HepG2 (cell line): Measurements from ENCODE around the gene AHSA1. TPM values are rescaled to one million over a fixed set of nuclear protein-coding genes. Genes with fewer than 3 reads are reported as not detected.

Experiments
- ATAC-seq: fragments of 200-7000 bp; cut with Tn5 transposase; 3 replicates; pipeline ENCODE4 v1.9.1; 2020; ENCODE audit warnings: mild to moderate bottlenecking, moderate library complexity
- BruUV-seq: library from RNA; stranded (reverse); fragments of 400-500 nt; replicated peaks from 2 replicates; lab custom pipeline; 2021; lab: Mats Ljungman, UMichigan
- CTCF ChIA-PET: fragments of 300-600 bp; formaldehyde crosslinking; extraction: SDS; loops from one replicate; lab custom pipeline; 2021; ENCODE audit warnings: low total read pairs, inconsistent platforms, low intra/inter-chr PET ratio; lab: Yijun Ruan, JAX
- POLR2A ChIA-PET: fragments of 350-600 bp; sonication (Branson Sonifier 250); formaldehyde crosslinking; loops from one replicate; lab custom pipeline; 2020; ENCODE audit warnings: antibody characterized with exemption, inconsistent platforms; lab: Yijun Ruan, JAX
- DNase-seq: peaks from one replicate; pipeline ENCODE4 v3.0.0-alpha.2; 2015; ENCODE audit warnings: low spot score
- FAIRE-seq: peaks from 3 replicates; lab custom pipeline; 2011; peaks lifted over from hg19 to GRCh38; lab: Jason Lieb, UNC
- H2AFZ ChIP-seq: one replicate; pipeline ENCODE4 v1.6.1; 2011; ENCODE audit warnings: low read length, inconsistent platforms
- H3K27ac ChIP-seq: fragments of 300-600 bp; 3 replicates; pipeline ENCODE4 v1.8.0; 2011; ENCODE audit warnings: mixed run types, mild to moderate bottlenecking, mixed read lengths, low read length, inconsistent platforms; ENCODE audit not compliant: insufficient read depth; ENCODE audit errors: extremely low read length
- H3K27me3 ChIP-seq, 2 experiments: fragments of 200-600 bp in 1 of 2; 2 replicates in 1 of 2; 3 replicates in 1 of 2; pipeline versions ENCODE4 v1.6.0 to v1.8.0; 2011; ENCODE audit warnings: low read length in 2 of 2, mild to moderate bottlenecking in 2 of 2, moderate library complexity in 2 of 2, inconsistent platforms in 1 of 2; ENCODE audit not compliant: insufficient read depth in 2 of 2, control insufficient read depth in 1 of 2
- H3K36me3 ChIP-seq, 2 experiments: fragments of 200-600 bp in 1 of 2; replicated peaks in 1 of 2; 2 replicates in 1 of 2; 3 replicates in 1 of 2; pipeline versions ENCODE4 v1.5.1 to v1.8.0; 2011; ENCODE audit warnings: low read length in 2 of 2, inconsistent platforms in 1 of 2; ENCODE audit not compliant: insufficient read depth in 2 of 2, control insufficient read depth in 1 of 2
- H3K4me1 ChIP-seq: 2 replicates; pipeline ENCODE4 v1.5.1; 2012; ENCODE audit warnings: low read length, inconsistent platforms; ENCODE audit not compliant: insufficient read depth
- H3K4me2 ChIP-seq: 2 replicates; pipeline ENCODE4 v1.6.0; 2011; ENCODE audit warnings: low read depth, low read length, inconsistent platforms
- H3K4me3 ChIP-seq, 3 experiments: fragments of 200-600 bp in 1 of 3; sonication (generic), shearing (Covaris generic) in 1 of 3; replicated peaks in 1 of 3; 2 replicates each; pipeline ENCODE4 v1.5.1; 2011 to 2016; ENCODE audit warnings: low read length in 3 of 3, inconsistent platforms in 2 of 3, low read depth in 2 of 3, mild to moderate bottlenecking in 2 of 3, control low read depth in 1 of 3, mixed read lengths in 1 of 3; ENCODE audit not compliant: insufficient read depth in 1 of 3
- H3K79me2 ChIP-seq: one replicate; pipeline ENCODE4 v1.6.1; 2011; ENCODE audit warnings: low read length, inconsistent platforms; ENCODE audit not compliant: insufficient read depth
- H3K9ac ChIP-seq: 2 replicates; pipeline ENCODE4 v1.6.0; 2011; ENCODE audit warnings: mild to moderate bottlenecking, low read depth, low read length, inconsistent platforms; ENCODE audit not compliant: insufficient read depth
- H3K9me3 ChIP-seq: 2 replicates; pipeline ENCODE4 v1.5.1; 2012; ENCODE audit warnings: mild to moderate bottlenecking, low read length
- H4K20me1 ChIP-seq: 2 replicates; pipeline ENCODE4 v1.6.0; 2011; ENCODE audit warnings: inconsistent platforms, mild to moderate bottlenecking, low read length, moderate library complexity; ENCODE audit not compliant: insufficient read depth
- FUBP1 ChIP-seq: sonication (generic); formaldehyde crosslinking; IDR thresholded peaks from 2 replicates; pipeline ENCODE4 v1.5.1; 2020; ENCODE audit warnings: missing genetic modification reagents, mild to moderate bottlenecking, borderline replicate concordance
- HIC2 ChIP-seq: sonication (generic); formaldehyde crosslinking; IDR thresholded peaks from 2 replicates; pipeline ENCODE4 v1.9.0; 2022; ENCODE audit warnings: low read depth, missing genetic modification reagents
- HNRNPK ChIP-seq: fragments of 200-400 bp; formaldehyde crosslinking; IDR thresholded peaks from 2 replicates; pipeline ENCODE4 v1.6.1; 2018; ENCODE audit warnings: low read length, low read depth, moderate library complexity, mild to moderate bottlenecking; ENCODE audit not compliant: poor library complexity, severe bottlenecking
- NR2F1 ChIP-seq, 2 experiments: fragments of 450-650 bp in 1 of 2; formaldehyde crosslinking in 1 of 2; IDR thresholded peaks; 2 replicates each; pipeline versions ENCODE4 v1.5.0 to v1.6.1; 2016 to 2020; ENCODE audit warnings: mild to moderate bottlenecking in 1 of 2, missing compliant biosample characterization in 1 of 2, missing genetic modification reagents in 1 of 2, moderate library complexity in 1 of 2
- PAXIP1 ChIP-seq: sonication (generic); formaldehyde crosslinking; conservative IDR thresholded peaks from 2 replicates; pipeline ENCODE4 v1.4.0; 2020; ENCODE audit warnings: mild to moderate bottlenecking, missing genetic modification reagents, moderate library complexity
- RXRB ChIP-seq: IDR thresholded peaks from 2 replicates; pipeline ENCODE4 v1.6.1; 2016; ENCODE audit warnings: borderline replicate concordance, missing genetic modification reagents, missing compliant biosample characterization
- SALL1 ChIP-seq: sonication (generic); formaldehyde crosslinking; IDR thresholded peaks from 2 replicates; pipeline ENCODE4 v1.8.0; 2022; ENCODE audit warnings: mild to moderate bottlenecking, missing genetic modification reagents
- SNAPC5 ChIP-seq: sonication (generic); formaldehyde crosslinking; IDR thresholded peaks from 2 replicates; pipeline ENCODE4 v1.8.1; 2023; ENCODE audit warnings: mild to moderate bottlenecking, missing genetic modification reagents, borderline replicate concordance
- WGBS: methylation state at CpG from one replicate; pipeline ENCODE4 v1.1.6; 2017; ENCODE audit warnings: low lambda C conversion rate; 5-methylcytosine and 5-hydroxymethylcytosine counted together
- in situ Hi-C: cut with HindIII; loops from 2 replicates; pipeline ENCODE4 v1.10.0; 2017; ENCODE audit warnings: low pct_unique_long_range_greater_than_20kb; ENCODE audit not compliant: extremely low pct_ligation_motif_present
- intact Hi-C: fragments of 100-400 bp; cut with micrococcal nuclease; formaldehyde crosslinking; loops from one replicate; pipeline ENCODE4 v1.10.0; 2022; ENCODE audit not compliant: unreplicated experiment
- polyA plus RNA-seq, 8 experiments: library from polyadenylated mRNA; depleted of rRNA in 3 of 8; stranded (reverse) in 7 of 8; unstranded in 1 of 8; fragments of >200 nt; fragmentation: Illumina TruSeq in 4 of 8; extraction: Trizol in 4 of 8; gene quantifications; 2 replicates each; pipeline versions ENCODE4 v1.2.1 to v1.2.3, GENCODE V29; 2011 to 2016; ENCODE audit warnings: low read depth in 4 of 8, missing spikeins in 1 of 8, mixed read lengths in 1 of 8; ENCODE audit not compliant: insufficient read depth in 1 of 8
- total RNA-seq, 5 experiments: library from RNA; depleted of rRNA; stranded (reverse); fragments of >200 nt; fragmentation: Illumina TruSeq; extraction: Trizol; gene quantifications; 2 replicates each; pipeline ENCODE4 v1.2.3, GENCODE V29; 2016; ENCODE audit warnings: low read depth in 1 of 5
- TF ChIP-seq, protein P1 (sequence below): sonication (generic); formaldehyde crosslinking; IDR thresholded peaks from 2 replicates; pipeline ENCODE4 v1.8.0; 2023; ENCODE audit warnings: mild to moderate bottlenecking, missing genetic modification reagents
- TF ChIP-seq, protein P2 (sequence below): fragments of 450-650 bp; IDR thresholded peaks from 2 replicates; pipeline ENCODE4 v1.6.1; 2016

AHSA1 gene
- total and polyA plus RNA-seq, 2 of the 13 experiments (the other 11 are each of a cell fraction or from before 2014, with no cell fraction given), result 113 to 241 TPM

GRCh38 chr14:77508249-77508648, 50.4 kb downstream of the AHSA1 start:
- peak overlapping the region; percentile 62 for H3K27ac ChIP-seq
- H3K79me2 ChIP-seq, result no peaks in the 10 kb centered on the region
- peak; percentile 91 for DNase-seq
- peaks cover 4 to 16% of the 10 kb centered on the region in 2 experiments; a peak in 3 of 5 replicates for H3K36me3 ChIP-seq
- H3K9me3 ChIP-seq, result no peaks in the 10 kb centered on the region
- H3K9ac ChIP-seq, result 0 out of 2 replicates have a peak overlapping the region, but pooled peaks have one; percentile 19
- ChIA-PET POLR2A (interaction anchor here (1.0 to 2.9 kb wide), 4 partner anchors 9 to 51 kb away, joined by 6 to 22 read pairs (median 6); partner anchors contain the start of genes ISM2 and VIPAS39), CTCF (no interaction called here)
- 22% methylated on average over 4 of the region's 4 CpGs for WGBS
- peak; percentile 88 for ATAC-seq
- 0 out of 2 replicates have a peak overlapping the region, but pooled peaks have one; percentile 5 for H3K4me2 ChIP-seq
- BruUV-seq, result no TSS peak
- peak; percentile 36 for FAIRE-seq
- H3K27me3 ChIP-seq, result no peaks in the 10 kb centered on the region
- no peaks in the 10 kb centered on the region for H4K20me1 ChIP-seq
- intact Hi-C loops (no loop called here), in situ Hi-C loops (no loop called here)
- no peak overlapping the region for H3K4me3 ChIP-seq
- H3K4me1 ChIP-seq, result peaks cover 44% of the 10 kb centered on the region
- H2AFZ ChIP-seq, result no peak overlapping the region
- TF ChIP-seq, protein P1, sequence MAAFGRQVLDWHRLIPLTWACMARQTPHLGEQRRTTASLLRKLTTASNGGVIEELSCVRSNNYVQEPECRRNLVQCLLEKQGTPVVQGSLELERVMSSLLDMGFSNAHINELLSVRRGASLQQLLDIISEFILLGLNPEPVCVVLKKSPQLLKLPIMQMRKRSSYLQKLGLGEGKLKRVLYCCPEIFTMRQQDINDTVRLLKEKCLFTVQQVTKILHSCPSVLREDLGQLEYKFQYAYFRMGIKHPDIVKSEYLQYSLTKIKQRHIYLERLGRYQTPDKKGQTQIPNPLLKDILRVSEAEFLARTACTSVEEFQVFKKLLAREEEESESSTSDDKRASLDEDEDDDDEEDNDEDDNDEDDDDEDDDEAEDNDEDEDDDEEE (CRISPR knock-in tag), result no peak
- TF ChIP-seq SALL1 (CRISPR knock-in tag), result peak; percentile 17; the same call in 1 of the 2 replicates
- TF ChIP-seq HNRNPK, result no peak
- 0 out of 2 replicates have a peak, but pooled peaks have one; percentile 46 for TF ChIP-seq RXRB
- no peak for TF ChIP-seq SNAPC5
- TF ChIP-seq PAXIP1, result peak; percentile 50; the same call in 1 of the 2 replicates
- TF ChIP-seq HIC2 (CRISPR knock-in tag), result no peak
- no peak for TF ChIP-seq FUBP1
- TF ChIP-seq, protein P2, sequence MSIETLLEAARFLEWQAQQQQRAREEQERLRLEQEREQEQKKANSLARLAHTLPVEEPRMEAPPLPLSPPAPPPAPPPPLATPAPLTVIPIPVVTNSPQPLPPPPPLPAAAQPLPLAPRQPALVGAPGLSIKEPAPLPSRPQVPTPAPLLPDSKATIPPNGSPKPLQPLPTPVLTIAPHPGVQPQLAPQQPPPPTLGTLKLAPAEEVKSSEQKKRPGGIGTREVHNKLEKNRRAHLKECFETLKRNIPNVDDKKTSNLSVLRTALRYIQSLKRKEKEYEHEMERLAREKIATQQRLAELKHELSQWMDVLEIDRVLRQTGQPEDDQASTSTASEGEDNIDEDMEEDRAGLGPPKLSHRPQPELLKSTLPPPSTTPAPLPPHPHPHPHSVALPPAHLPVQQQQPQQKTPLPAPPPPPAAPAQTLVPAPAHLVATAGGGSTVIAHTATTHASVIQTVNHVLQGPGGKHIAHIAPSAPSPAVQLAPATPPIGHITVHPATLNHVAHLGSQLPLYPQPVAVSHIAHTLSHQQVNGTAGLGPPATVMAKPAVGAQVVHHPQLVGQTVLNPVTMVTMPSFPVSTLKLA, result no peak
- peak in 1 of 2 experiments; percentile 24; a peak in 1 of 4 replicates for TF ChIP-seq NR2F1 (CRISPR knock-in tag; IDR thresholded peaks at IDR 0.05)
